Endothelial cell of umbilical vein (primary cell): ENCODE data around the gene CTSE. TPM values are rescaled to one million over a fixed set of nuclear protein-coding genes. Genes with fewer than 3 reads are reported as not detected.

ENCODE experiments used
- BruUV-seq: library from RNA; stranded (reverse); fragments of 400-500 nt; replicated peaks from 2 replicates; lab custom pipeline; 2021; lab: Mats Ljungman, UMichigan
- CTCF ChIA-PET: fragments of 300-600, 350-600 bp; sonication (Branson Sonifier 250); formaldehyde crosslinking; loops from one replicate; lab custom pipeline; 2021; ENCODE audit warnings: antibody characterized with exemption, inconsistent platforms; lab: Charles Lee
- POLR2A ChIA-PET: fragments of 300-600, 350-600 bp; sonication (Branson Sonifier 250); formaldehyde crosslinking; loops from one replicate; lab custom pipeline; 2021; ENCODE audit warnings: antibody characterized with exemption, inconsistent platforms; lab: Charles Lee
- DNase-seq: peaks from one replicate; pipeline ENCODE4 v3.0.0-alpha.2; 2011; ENCODE audit warnings: low read depth, low spot score
- FAIRE-seq: peaks from 2 replicates; lab custom pipeline; 2011; peaks lifted over from hg19 to GRCh38; lab: Jason Lieb, UNC
- H2AFZ ChIP-seq: 2 replicates; pipeline ENCODE4 v1.6.0; 2012; ENCODE audit warnings: low read depth, low read length, control low read depth, inconsistent platforms
- H3K27ac ChIP-seq: 2 replicates; pipeline ENCODE4 v1.5.1; 2011; ENCODE audit warnings: low read depth, mild to moderate bottlenecking, control low read depth, low read length, moderate library complexity; ENCODE audit not compliant: insufficient read depth
- H3K27me3 ChIP-seq, 2 experiments: 2 replicates each; pipeline versions ENCODE4 v1.6.0 to v1.6.1; 2011; ENCODE audit warnings: low read length in 2 of 2, mixed read lengths in 1 of 2; ENCODE audit not compliant: control insufficient read depth in 2 of 2, insufficient read depth in 2 of 2
- H3K36me3 ChIP-seq, 2 experiments: 2 replicates in 1 of 2; 3 replicates in 1 of 2; pipeline ENCODE4 v1.5.1; 2011; ENCODE audit warnings: low read length in 2 of 2, mild to moderate bottlenecking in 1 of 2, moderate library complexity in 1 of 2; ENCODE audit not compliant: control insufficient read depth in 2 of 2, insufficient read depth in 2 of 2; ENCODE audit errors: extremely low read depth in 1 of 2
- H3K4me1 ChIP-seq: 3 replicates; pipeline ENCODE4 v1.5.1; 2011; ENCODE audit warnings: mild to moderate bottlenecking, low read length; ENCODE audit not compliant: control insufficient read depth, insufficient read depth; ENCODE audit errors: extremely low read depth
- H3K4me2 ChIP-seq: 2 replicates; pipeline ENCODE4 v1.6.1; 2011; ENCODE audit warnings: low read length, control low read depth, mixed read lengths; ENCODE audit not compliant: insufficient read depth
- H3K4me3 ChIP-seq, 3 experiments: fragments of 200-600 bp in 1 of 3; sonication (generic), shearing (Covaris generic) in 1 of 3; replicated peaks in 1 of 3; 2 replicates each; pipeline ENCODE4 v1.5.1; 2011 to 2016; ENCODE audit warnings: control low read depth in 3 of 3, low read length in 3 of 3, mild to moderate bottlenecking in 2 of 3, inconsistent platforms in 1 of 3, low read depth in 1 of 3, moderate library complexity in 1 of 3; ENCODE audit not compliant: insufficient read depth in 1 of 3
- H3K79me2 ChIP-seq: 2 replicates; pipeline ENCODE4 v1.6.0; 2012; ENCODE audit warnings: low read length, inconsistent platforms; ENCODE audit not compliant: control insufficient read depth, insufficient read depth
- H3K9ac ChIP-seq: replicated peaks from 2 replicates; pipeline ENCODE3; 2011; ENCODE audit warnings: low read length, control low read depth; ENCODE audit not compliant: insufficient read depth; ENCODE audit errors: extremely low read depth
- H3K9me1 ChIP-seq: replicated peaks from 3 replicates; pipeline ENCODE4 v1.6.0; 2011; ENCODE audit warnings: mild to moderate bottlenecking, low read length; ENCODE audit not compliant: control insufficient read depth, insufficient read depth; ENCODE audit errors: extremely low read depth
- H3K9me3 ChIP-seq: replicated peaks from 2 replicates; pipeline ENCODE4 v1.5.1; 2012; ENCODE audit warnings: low read length, inconsistent platforms; ENCODE audit not compliant: control insufficient read depth, insufficient read depth
- H4K20me1 ChIP-seq: replicated peaks from 2 replicates; pipeline ENCODE3; 2011; ENCODE audit warnings: mild to moderate bottlenecking, low read length; ENCODE audit not compliant: control insufficient read depth, insufficient read depth; ENCODE audit errors: extremely low read depth
- CTCF ChIP-seq, 2 donors: IDR thresholded peaks; 1 replicate in 1 of 2; 2 replicates in 1 of 2; pipeline ENCODE4 v1.5.1; 2011; ENCODE audit warnings: low read length in 2 of 2, mild to moderate bottlenecking in 2 of 2, moderate library complexity in 2 of 2, control low read depth in 1 of 2, inconsistent platforms in 1 of 2, low read depth in 1 of 2; ENCODE audit not compliant: insufficient read depth in 1 of 2; ENCODE audit errors: extremely low read depth in 1 of 2
- EZH2 ChIP-seq: IDR thresholded peaks from 2 replicates; pipeline ENCODE4 v1.6.1; 2012; ENCODE audit warnings: borderline replicate concordance, low read depth, mild to moderate bottlenecking, moderate library complexity, low read length, inconsistent platforms; ENCODE audit not compliant: severe bottlenecking
- FOS ChIP-seq: IDR thresholded peaks from 2 replicates; pipeline ENCODE4 v1.6.1; 2011; ENCODE audit warnings: mild to moderate bottlenecking, low read length, moderate library complexity, borderline replicate concordance; ENCODE audit not compliant: insufficient read depth
- GATA2 ChIP-seq: IDR thresholded peaks from 2 replicates; pipeline ENCODE4 v1.7.0; 2011; ENCODE audit warnings: low read depth, mild to moderate bottlenecking, moderate library complexity, mixed read lengths, low read length; ENCODE audit not compliant: insufficient read length, insufficient read depth
- JUN ChIP-seq: IDR thresholded peaks from 2 replicates; pipeline ENCODE4 v1.6.1; 2011; ENCODE audit warnings: borderline replicate concordance, low read depth; ENCODE audit not compliant: insufficient read length, insufficient read depth
- MAX ChIP-seq: IDR thresholded peaks from 2 replicates; pipeline ENCODE4 v1.6.1; 2011; ENCODE audit not compliant: insufficient read depth, insufficient read length
- MYC ChIP-seq: IDR thresholded peaks from one replicate; pipeline ENCODE4 v1.6.1; 2011; ENCODE audit warnings: mild to moderate bottlenecking, low read depth, low read length
- POLR2A ChIP-seq: IDR thresholded peaks from 2 replicates; pipeline ENCODE4 v1.6.1; 2012; ENCODE audit warnings: low read depth, mild to moderate bottlenecking, control low read depth, low read length
- POLR2AphosphoS5 ChIP-seq: IDR thresholded peaks from 2 replicates; pipeline ENCODE4 v1.6.1; 2012; ENCODE audit warnings: low read depth, mild to moderate bottlenecking, control low read depth, low read length, moderate library complexity; ENCODE audit not compliant: insufficient read depth
- dilution Hi-C: fragments of 300-500 bp; cut with MboI; formaldehyde crosslinking; loops from one replicate; pipeline ENCODE4 v1.15.0; 2019; ENCODE audit warnings: low sequenced_read_pairs; ENCODE audit not compliant: extremely low pct_ligation_motif_present
- intact Hi-C: fragments of 100-400 bp; cut with micrococcal nuclease; formaldehyde crosslinking; loops from one replicate; pipeline ENCODE4 v1.10.0; 2022
- polyA plus RNA-seq, 4 experiments: library from polyadenylated mRNA; depleted of rRNA in 3 of 4; stranded (reverse) in 3 of 4; unstranded in 1 of 4; fragments of >200 nt; gene quantifications; 2 replicates each; pipeline versions ENCODE4 v1.2.1 to v1.2.3, GENCODE V29; 2011 to 2012; ENCODE audit warnings: missing spikeins in 1 of 4
- total RNA-seq: library from RNA; stranded (reverse); gene quantifications from 2 replicates; pipeline ENCODE4 v1.2.3, GENCODE V29; 2021

The CTSE gene
- total and polyA plus RNA-seq, 2 donors (not counting 3 experiments of a cell fraction or from before 2014, with no cell fraction given): 0.17 TPM; not detected in 1

- no peaks in the 10 kb centered on the region for H3K9me1 ChIP-seq
- no peak overlapping the region for H3K4me3 ChIP-seq
- dilution Hi-C loops: loop anchor here (25.0 kb wide), 1 partner anchor 118 kb away; the partner anchor contains the start of gene AVPR1B
- H3K36me3 ChIP-seq: no peaks in the 10 kb centered on the region
- H3K27me3 ChIP-seq: no peaks in the 10 kb centered on the region
- H3K4me1 ChIP-seq: peaks cover 4% of the 10 kb centered on the region
- DNase-seq (no peak), FAIRE-seq (no peak)
- CTCF ChIA-PET: interaction anchor here (1.0 to 6.1 kb wide), 2 partner anchors 9 to 35 kb away, joined by 3 to 27 read pairs; no protein-coding TSS in a partner anchor
- TF ChIP-seq MYC: no peak
- no peak for TF ChIP-seq CTCF (IDR thresholded peaks at IDR 0.05; ENCODE audit: extremely low read depth in 1 of 2, insufficient read depth in 1 of 2, low read depth in 1 of 2, low read length in 2 of 2)
- no peak for TF ChIP-seq MAX
- no peak for TF ChIP-seq JUN
- no peak for TF ChIP-seq EZH2
- no peak for TF ChIP-seq POLR2A
- TF ChIP-seq GATA2: no peak
- TF ChIP-seq FOS: no peak
- no peak for TF ChIP-seq POLR2AphosphoS5
- intact Hi-C loops: no loop called here
- H3K4me2 ChIP-seq: no peak overlapping the region
- H3K9ac ChIP-seq: no peak overlapping the region
- BruUV-seq: no TSS peak
- POLR2A ChIA-PET: no interaction called here
- H2AFZ ChIP-seq: no peak overlapping the region
- no peaks in the 10 kb centered on the region for H3K9me3 ChIP-seq
- H3K27ac ChIP-seq: no peak overlapping the region
- no peaks in the 10 kb centered on the region for H4K20me1 ChIP-seq
- no peaks in the 10 kb centered on the region for H3K79me2 ChIP-seq
These were observed 29.3 kb downstream of the CTSE start for GRCh38 chr1:205994346-205994745.
